NCI-H2081 treated with DMSO at 0.1 percent for 48 hours (cell line): Measurements from ENCODE around the gene PNRC2.

Experiments
- DNase-seq: peaks from one replicate; lab custom pipeline; 2025; lab: John Stamatoyannopoulos, UW

Gene PNRC2

GRCh38 chr1:23959461-23960290 lies at the start of gene PNRC2:
Gene PNRC2, plus strand, starts transcription at chr1:23959828. Its CDS starts 1,630 bp downstream, at chr1:23961458.
- DNase-seq, result peak; percentile 92

DNA sequence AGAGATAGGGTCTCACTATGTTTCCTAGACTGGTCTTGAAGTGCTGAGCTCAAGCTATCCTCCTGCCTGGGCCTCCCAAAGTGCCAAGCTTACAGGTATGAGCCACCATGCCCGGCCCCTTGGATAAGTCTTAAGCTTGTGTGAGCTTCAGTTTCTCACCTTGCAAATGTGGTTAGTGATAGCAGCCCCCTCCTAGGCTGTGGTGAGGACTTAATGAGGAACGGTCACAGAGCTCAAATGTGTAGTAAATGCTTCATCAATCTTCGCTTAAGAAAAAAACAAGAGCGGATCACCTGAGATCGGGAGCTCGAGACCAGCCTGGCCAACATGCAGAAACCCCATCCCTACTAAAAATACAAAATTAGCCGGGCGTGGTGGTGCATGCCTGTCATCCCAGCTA lies 49.5 kb upstream of the PNRC2 start:
- DNase-seq, result no peak

- DNase-seq, result no peak
Observed at GRCh38 chr1:23910553-23911246, 48.9 kb upstream of the PNRC2 start.

- no peak for DNase-seq
Observed at GRCh38 chr1:23911921-23912320, 47.7 kb upstream of the PNRC2 start.

GRCh38 chr1:23913212-23913880 lies 46.3 kb upstream of the PNRC2 start, which contains the start of gene CNR2:
Gene CNR2, minus strand, starts transcription at chr1:23913362. Its CDS starts 37,745 bp downstream, at chr1:23875617.
- no peak for DNase-seq

DNA sequence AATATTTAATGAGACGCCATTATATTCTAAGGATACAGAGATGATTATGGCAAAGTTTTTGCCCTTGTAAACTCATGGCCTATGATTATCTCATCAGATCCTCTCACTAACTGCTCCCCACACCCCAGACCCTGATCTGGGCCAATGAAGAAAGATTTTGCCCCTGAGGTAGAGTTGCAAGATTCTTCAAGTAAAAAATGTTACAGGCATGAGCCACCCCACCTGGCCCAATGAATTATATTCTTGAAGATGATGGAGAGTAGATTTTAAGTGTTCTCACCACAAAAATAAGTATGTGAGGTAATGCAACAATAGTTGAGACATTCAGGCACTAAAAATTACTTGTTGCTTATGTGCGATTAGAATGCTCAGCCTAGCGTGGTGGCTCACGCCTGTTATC lies 44.7 kb upstream of the PNRC2 start:
- DNase-seq, result no peak

DNA sequence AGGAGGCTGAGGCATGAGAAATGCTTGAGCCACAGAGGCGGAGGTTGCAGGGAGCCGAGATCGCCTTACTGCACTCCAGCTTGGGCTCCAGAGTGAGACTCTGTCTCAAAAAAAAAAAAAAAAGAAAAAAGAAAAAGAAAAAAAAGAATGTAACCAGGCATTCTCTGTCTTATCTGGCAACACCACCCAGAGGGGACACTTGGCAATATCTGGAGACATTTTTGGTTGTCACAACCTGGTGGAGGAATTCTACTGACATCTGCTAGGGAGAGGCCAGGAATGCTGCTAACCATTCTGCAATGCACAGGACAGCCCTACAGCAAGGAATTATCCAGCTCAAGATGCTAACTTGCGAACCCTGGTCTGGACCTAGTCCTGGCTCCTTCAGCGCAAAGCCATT lies 44.2 kb upstream of the PNRC2 start:
- no peak for DNase-seq

GRCh38 chr1:23916209-23917131 lies 43.2 kb upstream of the PNRC2 start:
- no peak for DNase-seq

DNA sequence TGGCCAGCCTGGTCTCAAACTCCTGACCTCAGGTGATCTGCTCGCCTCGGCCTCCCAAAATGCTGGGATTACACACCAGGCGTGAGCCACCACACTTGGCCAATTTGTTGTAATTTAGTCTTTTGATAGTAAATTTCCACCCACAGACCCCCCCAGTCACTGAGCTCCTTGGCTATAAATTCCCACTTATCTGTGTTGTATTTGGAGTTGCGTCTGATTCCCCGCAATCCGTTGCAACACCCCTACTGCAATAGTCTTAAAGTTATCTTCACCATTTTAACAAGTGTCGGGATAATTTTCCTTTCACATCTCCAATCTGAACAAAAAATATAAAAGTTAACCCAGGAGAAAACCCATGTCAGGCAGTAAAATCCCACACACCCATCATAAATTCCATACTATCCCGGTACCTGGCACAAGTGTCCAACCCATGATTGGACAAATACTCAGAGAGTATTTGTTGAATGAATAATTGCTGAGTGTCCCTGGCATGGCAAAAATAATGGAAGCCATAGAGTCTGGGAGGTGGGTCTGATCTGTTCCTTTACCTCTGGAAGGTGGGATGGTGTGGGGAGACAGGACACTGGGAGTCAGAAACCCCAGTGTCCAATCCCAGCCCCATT lies 37.2 kb upstream of the PNRC2 start:
- no peak for DNase-seq

DNA sequence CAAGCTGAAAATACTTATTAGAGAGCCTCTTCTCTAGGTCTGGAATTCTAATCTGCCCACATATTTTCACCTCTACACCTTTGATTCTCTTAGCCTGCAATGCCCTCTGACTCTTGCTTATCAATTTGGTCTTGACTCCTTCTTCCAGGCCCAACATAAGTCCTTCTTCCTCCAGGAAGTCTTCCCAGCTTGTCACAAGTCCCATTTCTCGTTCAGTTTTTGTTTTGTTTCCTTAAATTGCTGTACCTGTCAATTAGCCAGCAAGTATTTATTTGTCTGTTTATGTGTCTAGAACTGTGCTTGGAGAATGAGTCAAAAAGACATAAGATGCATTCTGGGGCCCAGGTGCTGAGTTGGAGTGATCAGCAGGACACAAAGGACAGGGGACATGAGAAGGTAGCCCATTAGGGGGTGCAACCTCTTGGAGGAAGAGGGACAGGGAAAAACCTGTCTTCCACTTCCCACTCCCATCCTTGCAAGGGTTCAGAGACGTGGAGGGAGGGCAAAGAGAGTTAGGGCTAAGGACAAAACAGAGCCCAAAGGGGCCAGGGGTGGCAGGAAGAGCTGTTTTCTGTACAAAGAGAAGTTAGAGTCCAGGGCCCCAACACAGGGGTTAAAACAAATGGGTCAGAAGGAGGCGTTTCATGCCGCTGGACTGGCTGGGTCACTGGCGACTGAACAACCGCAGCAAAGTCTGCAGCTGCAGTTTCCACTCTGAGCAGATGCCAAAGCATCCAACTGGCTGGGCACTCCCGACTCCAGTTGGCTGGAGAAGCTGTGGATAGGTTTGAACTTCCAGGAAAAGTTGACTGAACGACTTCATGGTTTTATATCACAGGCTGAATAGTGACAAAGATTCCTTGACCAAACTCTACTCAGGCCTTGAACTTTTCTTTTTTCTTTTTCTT lies 35.8 kb upstream of the PNRC2 start:
- no peak for DNase-seq

- no peak for DNase-seq
Observed at GRCh38 chr1:23924601-23925000, 35.0 kb upstream of the PNRC2 start.

GRCh38 chr1:23925279-23925678 lies 34.3 kb upstream of the PNRC2 start:
- no peak for DNase-seq

- no peak for DNase-seq
Observed at GRCh38 chr1:23927097-23927496, 32.5 kb upstream of the PNRC2 start.

GRCh38 chr1:23928789-23929188 lies 30.8 kb upstream of the PNRC2 start:
- DNase-seq, result no peak

GRCh38 chr1:23930270-23930669 lies 29.4 kb upstream of the PNRC2 start:
- DNase-seq, result no peak

GRCh38 chr1:23930861-23931490 lies 28.7 kb upstream of the PNRC2 start:
- no peak for DNase-seq

DNA sequence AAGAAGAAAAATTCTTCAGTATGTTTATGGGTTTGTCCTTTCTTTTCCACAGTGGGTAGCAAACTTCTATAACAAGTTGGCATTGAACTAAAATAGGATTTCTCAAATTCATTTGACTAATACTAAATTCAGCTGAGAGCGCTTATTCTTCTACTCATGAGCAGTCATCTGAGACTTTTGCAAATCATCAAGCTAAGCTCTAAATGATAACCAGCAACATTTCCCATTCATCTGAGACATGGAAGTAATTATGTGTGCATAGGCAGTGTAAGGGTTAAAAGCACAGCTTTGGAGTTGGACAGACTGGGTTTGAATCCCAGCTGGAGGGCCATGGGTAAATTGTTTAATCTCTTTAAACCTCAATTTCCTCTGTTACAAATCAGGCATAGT lies 28.1 kb upstream of the PNRC2 start:
- DNase-seq, result no peak

GRCh38 chr1:23936481-23937176 lies 23.0 kb upstream of the PNRC2 start:
- no peak for DNase-seq

GRCh38 chr1:23947366-23947765 lies 12.3 kb upstream of the PNRC2 start:
- no peak for DNase-seq
